Kidney capillary endothelial cell (primary cell): Measurements from ENCODE around the gene RAB43.
"Not testable (repeated sequence)": the region's sequence is repeated elsewhere in the genome, so short reads cannot be mapped to it uniquely, and the experiment has no call there.

Experiments
- DNase-seq: peaks from one replicate; pipeline ENCODE4 v3.0.0-alpha.2; 2018; ENCODE audit warnings: low spot score

The RAB43 gene

GRCh38 chr3:129095285-129095684 is 26.3 kb downstream of the RAB43 start:
- DNase-seq = no peak

GRCh38 chr3:129088312-129088711 is 33.3 kb downstream of the RAB43 start:
- DNase-seq = not testable (repeated sequence)

- DNase-seq = not testable (repeated sequence)
Observed at GRCh38 chr3:129087904-129088303, 33.7 kb downstream of the RAB43 start.

GRCh38 chr3:129087138-129087702 is 34.4 kb downstream of the RAB43 start:
- no peak for DNase-seq

GRCh38 chr3:129085818-129086217 is 35.8 kb downstream of the RAB43 start:
- no peak for DNase-seq

GRCh38 chr3:129085165-129085715 is 36.4 kb downstream of the RAB43 start:
- no peak for DNase-seq

GRCh38 chr3:129084501-129084900 is 37.1 kb downstream of the RAB43 start:
- DNase-seq = no peak

- no peak for DNase-seq
Observed at GRCh38 chr3:129082026-129082425, 39.6 kb downstream of the RAB43 start.

GRCh38 chr3:129081503-129081902 is 40.1 kb downstream of the RAB43 start:
- DNase-seq = no peak

GRCh38 chr3:129078510-129078909 is 43.1 kb downstream of the RAB43 start:
- no peak for DNase-seq

- no peak for DNase-seq
Observed at GRCh38 chr3:129077222-129077621, 44.4 kb downstream of the RAB43 start.

- no peak for DNase-seq
Observed at GRCh38 chr3:129070086-129070885, 51.3 kb downstream of the RAB43 start.

GRCh38 chr3:129069313-129070085 is 52.1 kb downstream of the RAB43 start:
- not testable (repeated sequence) for DNase-seq

- no peak for DNase-seq
Observed at GRCh38 chr3:129068291-129068886, 53.2 kb downstream of the RAB43 start.

GRCh38 chr3:129067719-129068118 is 53.9 kb downstream of the RAB43 start:
- DNase-seq = not testable (repeated sequence)

- no peak for DNase-seq
Observed at GRCh38 chr3:129065720-129066073, 55.9 kb downstream of the RAB43 start.

GRCh38 chr3:129065016-129065719 is 56.4 kb downstream of the RAB43 start:
- no peak for DNase-seq

GRCh38 chr3:129063841-129064482 is 57.6 kb downstream of the RAB43 start:
- DNase-seq = no peak

GRCh38 chr3:129063091-129063640 is 58.4 kb downstream of the RAB43 start:
- no peak for DNase-seq

GRCh38 chr3:129061888-129062834 is 59.4 kb downstream of the RAB43 start:
- no peak for DNase-seq
